Stimulated activated CD8-positive, alpha-beta memory T cell treated with anti-CD3 and anti-CD28 coated beads, Interleukin-7, amount 100 ng/mL, for 48 hours (primary cell): ENCODE results near the gene FNDC10.

ENCODE experiments used
- DNase-seq, 2 donors: peaks; one replicate each; pipeline ENCODE4 v3.0.0-alpha.2; 2020; ENCODE audit warnings: low read depth in 1 of 2; ENCODE audit errors: extremely low read depth in 1 of 2

FNDC10 gene

DNA sequence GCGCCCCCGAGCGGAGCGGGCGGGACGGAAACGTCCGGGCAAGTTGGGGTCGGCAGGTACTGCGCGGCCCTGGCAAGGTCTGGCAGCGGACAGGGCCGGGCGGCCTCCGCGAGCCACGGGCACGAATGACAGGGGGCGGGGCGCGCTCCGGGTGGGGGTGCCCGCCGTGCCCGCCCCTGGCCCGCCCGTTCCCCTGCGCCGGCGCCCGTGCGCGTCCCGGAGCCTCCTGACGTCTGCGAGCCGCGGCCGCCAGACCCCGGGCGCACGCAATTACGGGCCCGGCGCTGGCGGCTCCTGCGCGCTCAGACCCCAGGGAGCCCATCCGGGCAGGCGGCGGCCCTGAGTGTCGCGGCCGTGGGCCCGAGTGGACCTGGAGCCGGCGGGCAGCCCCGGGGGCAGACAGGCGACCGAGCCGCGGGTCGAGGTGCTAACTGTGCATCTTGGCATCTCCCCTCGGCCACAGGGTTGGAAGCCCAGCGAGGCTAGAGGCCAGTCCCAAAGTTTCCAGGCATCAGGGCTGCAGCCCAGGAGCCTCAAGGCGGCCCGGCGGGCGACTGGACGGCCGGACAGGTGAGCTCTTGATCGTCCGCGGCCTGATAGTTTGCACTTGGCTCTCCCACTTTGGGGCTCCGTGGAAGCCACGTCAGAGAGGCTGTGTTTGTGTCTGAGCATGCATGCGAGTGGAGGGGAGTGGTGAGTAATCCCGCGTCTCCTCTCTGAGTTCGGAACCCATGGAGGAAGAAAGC lies 16.3 kb upstream of the FNDC10 start:
- DNase-seq = no peak

DNA sequence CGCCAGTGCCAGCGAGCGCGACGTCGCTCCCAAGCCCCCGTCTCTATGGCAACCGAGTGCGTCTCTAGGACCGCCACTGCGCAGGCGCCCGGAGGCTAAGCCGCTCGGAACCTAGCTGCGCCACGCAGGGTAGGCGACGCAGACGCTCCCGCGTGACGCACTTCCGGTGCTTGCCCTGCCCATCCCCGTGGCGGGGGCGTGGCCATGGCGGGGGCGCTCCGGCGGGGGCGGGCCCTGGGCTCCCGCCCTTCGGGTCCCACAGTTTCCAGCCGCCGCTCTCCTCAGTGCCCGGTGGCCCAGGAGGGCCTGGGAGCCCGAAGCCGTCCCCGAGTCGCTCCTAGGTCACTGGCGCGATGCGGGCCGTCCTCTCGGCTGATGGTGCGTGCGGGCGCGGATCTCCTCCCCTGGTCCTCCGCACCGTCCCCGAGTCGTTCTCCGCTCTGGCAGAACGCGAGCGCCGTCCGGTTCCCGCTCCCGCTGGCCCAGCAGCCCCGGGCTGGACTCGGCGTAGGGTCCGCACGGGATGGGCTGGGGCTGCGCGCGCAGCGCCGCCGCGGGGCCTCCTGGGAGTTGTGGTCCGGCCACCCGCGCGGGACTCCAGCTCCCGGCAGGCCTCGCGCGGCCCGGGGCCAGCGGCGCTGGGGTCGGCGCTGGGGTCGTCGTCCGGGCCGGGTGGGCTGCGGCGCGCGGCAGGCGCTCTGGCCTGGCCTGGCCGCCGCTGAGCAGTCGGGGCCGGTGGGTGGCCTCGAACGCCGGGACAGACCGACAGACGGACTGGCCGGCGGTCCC lies 15.5 kb upstream of the FNDC10 start, which contains the start of gene MIB2:
Gene MIB2, plus strand, starts transcription at position 245 of the 789 bp plus-strand sequence. CDS start 7,953 bp downstream, outside the sequence.
- peak; percentile 91 to 94 for DNase-seq

DNA sequence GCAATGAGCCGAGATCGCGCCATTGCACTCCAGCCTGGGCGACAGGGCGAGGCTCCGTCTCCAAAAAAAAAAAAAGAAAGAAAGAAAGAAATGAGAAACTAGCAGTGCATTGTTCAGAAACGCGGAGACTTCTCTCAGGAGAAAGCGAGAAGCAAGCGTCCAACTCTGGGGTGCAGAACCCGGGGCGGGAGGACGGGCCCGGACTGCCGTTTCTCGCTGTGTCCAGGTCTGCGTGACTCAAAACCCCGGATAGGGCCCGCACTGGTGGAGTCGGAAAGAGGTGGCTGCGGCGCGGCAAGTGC lies 15.0 kb upstream of the FNDC10 start:
- DNase-seq = no peak

DNA sequence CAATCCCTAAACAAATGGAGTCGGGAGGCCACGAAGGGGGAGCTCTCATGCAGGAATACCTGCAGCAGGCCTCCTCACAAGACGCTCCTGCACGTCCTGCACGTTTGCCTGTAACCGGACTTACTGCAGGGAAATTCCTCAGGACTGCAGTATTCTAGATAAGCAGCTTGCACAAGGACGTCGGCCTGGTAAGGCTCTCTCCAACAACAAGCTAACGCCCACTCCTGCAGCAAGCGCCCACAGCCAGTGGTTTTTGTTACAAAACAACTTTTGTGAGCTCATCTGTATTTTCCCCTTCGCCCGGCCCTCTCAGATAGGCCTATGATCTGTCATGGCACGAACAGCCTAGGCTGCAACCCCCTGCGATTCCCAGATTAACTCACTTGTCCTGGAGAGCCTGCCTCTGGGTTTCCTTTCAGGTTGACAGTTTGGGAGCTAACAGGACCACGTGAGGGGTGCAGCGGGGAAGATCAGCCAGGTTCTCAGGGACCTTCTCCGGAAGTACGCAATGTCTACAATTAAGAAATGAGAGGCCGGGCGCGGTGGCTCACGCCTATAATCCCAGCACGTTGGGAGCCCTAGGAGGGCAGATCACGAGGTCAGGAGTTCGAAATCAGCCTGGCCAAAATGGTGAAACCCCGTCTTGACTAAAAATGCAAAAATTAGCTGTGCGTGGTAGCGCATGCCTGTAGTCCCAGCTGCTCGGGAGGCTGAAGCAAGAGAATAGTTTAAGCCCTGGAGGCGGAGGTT lies 14.4 kb upstream of the FNDC10 start:
- peak in 1 of 2 donors; percentile 50 for DNase-seq

DNA sequence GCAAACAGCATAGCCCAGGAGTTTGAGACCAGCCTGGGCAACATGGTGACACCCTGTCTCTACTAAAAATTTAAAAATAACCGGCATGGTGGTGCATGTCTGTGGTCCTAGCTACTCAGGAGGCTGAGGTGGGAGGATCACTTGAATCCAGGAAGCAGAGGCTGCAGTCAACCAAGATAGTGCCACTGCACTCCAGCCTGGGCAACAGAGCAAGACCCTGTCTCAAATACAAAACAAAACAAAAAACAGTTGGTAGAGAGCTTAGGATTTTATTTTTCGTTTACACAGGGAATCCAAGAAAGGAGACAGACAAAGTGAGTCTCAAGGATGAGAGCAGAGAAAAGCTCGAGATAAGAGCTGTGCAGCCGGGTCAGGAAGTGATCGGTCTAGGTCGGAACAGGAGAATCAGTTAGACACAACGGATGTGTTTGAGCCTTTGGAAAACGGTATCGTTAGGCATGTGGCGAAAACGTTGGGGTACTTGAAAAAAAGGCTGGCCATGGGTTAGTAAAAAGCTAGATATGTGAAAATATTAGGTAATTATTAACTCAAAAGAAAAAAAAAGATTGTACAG lies 13.7 kb upstream of the FNDC10 start:
- no peak for DNase-seq

DNA sequence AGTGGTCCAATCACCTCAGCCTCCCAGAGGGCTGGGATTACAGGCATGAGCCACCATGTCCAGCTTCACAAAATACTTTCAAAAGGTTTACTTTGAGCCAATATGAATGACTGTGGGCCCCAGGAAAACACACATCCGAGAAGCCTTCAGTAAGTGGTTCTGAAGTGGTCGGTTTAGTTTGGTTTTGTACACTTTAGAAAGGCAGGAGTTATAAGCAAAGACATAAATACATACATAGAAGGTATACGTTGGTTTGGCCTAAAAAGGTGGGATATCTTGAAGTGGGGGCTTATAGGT lies 12.1 kb upstream of the FNDC10 start:
- no peak for DNase-seq

DNA sequence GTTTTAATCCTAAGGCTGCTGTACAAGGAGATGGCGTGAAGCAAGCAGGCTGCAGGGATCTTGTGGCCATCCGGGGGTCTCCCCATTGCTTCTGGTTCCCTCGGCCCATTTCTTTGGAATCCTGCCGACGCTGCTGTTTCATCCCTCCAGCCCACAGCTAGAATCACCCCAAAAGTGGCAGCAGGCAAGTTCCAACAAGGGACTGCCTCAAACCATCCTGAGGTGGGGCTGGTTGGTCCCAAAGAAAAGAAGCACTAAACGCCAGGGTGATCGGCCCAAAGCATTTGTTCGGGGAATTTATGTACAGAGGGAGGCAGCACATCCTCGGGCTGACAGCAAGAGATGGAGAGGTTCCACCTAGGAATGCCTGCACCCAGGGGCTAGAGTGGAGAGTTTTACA lies 10.9 kb upstream of the FNDC10 start:
- no peak for DNase-seq

DNA sequence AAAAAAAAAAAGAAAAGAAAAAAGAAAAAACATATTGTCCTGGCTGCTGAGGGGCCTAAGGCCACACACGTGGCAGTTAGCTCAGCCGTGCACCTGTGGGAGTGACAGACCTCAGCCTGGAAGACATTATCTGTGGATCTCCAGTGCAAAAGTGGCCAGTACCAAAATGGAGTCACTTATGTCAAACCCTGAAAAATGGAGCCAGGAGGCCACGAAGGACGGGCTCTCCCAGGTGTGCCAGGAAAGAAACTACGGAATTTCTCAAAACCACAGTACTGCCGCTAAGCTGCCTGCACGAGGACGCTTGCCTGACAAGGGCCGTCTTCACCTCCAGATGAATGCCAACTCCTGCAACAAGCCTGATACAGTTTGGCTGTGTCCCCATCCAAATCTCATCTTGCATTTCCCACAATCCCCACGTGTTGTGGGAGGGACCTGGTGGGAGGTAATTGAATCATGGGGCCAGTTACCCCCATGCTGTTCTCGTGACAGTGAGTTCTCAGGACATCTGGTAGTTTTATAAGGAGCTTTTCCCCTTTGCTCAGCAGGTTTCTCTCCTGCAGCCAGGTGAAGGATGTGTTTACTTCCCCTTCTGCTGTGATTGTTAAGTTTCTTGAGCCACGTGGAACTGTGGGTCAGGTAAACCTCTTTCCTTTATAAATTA lies 10.0 kb upstream of the FNDC10 start:
- no peak for DNase-seq

DNA sequence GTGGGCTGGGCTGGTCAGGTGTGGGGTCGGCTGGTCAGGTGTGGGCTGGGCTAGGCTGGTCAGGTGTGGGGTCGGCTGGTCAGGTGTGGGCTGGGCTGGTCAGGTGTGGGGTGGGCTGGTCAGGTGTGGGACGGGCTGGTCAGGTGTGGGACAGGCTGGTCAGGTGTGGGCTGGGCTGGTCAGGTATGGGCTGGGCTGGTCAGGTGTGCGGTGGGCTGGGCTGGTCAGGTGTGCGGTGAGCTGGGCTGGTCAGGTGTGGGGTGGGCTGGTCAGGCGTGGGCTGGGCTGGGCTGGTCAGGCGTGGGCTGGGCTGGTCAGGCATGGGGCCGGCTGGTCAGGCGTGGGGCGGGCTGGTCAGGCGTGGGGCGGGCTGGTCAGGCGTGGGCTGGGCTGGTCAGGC lies 6.3 kb upstream of the FNDC10 start:
- no peak for DNase-seq

DNA sequence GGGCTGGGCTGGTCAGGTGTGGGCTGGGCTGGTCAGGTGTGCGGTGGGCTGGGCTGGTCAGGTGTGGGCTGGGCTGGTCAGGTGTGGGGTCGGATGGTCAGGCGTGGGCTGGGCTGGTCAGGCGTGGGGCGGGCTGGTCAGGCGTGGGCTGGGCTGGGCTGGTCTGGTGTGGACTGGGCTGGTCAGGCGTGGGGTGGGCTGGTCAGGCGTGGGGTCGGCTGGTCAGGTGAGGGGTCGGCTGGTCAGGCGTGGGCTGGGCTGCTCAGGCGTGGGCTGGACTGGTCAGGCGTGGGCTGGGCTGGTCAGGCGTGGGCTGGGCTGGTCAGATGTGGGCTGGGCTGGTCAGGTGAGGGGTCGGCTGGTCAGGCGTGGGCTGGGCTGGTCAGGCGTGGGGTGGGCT lies 5.8 kb upstream of the FNDC10 start:
- no peak for DNase-seq

DNA sequence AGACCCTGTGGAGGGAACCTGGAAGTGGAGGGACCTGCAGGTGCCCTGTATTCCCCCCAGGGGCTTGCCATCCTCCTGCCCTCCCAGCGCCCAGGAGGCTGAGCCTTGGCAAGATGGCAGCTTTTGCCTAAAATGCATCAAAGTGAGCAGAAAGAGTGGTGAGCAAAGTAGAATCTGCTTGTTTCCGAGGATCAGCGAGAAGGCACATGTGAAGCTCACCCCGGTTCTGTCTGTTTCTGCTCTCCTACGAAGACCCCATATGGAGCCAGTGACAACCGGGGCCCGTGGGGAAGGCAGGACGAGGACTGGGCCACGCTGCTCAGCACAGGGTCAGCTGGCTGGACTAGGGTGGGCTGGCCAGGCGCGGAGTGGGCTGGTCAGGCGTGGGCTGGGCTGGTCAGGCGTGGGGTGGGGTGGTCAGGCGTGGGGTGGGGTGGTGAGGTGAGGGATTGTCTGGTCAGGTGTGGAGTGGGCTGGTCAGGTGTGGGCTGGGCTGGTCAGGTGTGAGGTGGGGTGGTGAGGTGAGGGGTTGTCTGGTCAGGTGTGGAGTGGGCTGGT lies 5.2 kb upstream of the FNDC10 start:
- DNase-seq = no peak

DNA sequence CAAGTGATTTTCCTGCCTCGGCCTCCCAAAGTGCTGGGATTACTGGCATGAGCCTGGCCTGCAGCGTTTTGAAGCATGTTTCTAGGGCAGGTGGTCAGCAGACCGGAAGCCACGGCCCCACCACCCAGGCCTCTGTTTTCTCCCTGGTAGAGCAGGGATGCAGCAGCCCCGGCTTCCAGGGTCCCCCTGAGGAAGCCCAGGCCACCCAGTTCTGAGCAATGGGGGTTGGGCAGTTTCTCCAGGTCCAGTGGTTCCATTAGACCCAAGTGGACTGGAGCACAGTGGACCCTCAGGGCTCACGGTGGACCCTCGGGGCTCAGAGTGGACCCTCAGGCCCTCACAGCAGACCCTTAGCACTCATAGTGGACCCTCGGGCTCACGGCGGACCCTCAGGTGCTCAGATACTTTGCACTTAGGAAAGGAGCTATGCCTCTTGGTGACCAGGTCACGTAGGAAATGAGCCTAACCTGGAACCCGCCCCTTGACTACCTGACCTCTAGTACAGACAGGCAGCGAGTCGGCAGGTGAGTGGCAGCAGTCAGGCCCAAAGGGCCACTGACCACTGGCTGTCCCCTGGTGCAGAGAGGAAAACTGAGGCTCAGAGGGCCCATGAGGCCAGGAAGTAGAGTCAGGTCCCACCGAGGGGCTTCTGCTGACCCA lies 4.6 kb upstream of the FNDC10 start:
- DNase-seq = no peak

DNA sequence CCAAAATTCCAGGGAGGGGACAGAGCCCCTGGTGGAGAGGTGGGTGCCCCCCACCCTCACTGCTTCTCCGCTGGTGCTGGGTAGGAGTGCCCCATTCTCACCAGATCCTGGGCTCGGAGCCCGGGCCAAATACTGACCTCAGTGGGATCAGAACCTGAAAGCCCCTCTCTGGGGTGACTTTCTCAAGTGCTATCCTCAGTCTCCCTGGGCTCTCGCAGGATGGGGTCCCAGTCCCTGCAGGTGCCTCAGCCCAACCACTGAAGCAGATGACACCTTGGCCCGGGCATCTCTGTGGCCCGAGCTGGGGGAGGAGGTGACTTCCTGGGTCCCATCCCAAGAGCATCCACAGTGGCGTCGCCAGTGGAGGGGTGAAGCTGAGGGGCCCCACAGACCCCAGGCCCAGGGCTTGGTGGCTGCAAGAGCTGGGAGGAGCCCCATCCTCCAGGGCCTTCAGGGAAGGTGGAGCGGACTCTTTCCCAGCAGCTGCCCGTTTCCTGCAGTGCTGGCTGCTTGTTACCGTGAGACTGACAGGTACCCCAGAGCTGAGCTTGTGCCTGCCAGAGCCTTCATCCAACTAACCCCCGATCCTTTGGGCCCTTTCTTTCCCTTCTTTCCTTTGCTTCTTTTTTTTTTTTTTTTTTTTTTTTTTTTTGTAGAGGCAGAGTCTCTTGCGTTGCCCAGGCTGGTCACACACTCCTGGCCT lies 3.9 kb upstream of the FNDC10 start:
- no peak for DNase-seq

DNA sequence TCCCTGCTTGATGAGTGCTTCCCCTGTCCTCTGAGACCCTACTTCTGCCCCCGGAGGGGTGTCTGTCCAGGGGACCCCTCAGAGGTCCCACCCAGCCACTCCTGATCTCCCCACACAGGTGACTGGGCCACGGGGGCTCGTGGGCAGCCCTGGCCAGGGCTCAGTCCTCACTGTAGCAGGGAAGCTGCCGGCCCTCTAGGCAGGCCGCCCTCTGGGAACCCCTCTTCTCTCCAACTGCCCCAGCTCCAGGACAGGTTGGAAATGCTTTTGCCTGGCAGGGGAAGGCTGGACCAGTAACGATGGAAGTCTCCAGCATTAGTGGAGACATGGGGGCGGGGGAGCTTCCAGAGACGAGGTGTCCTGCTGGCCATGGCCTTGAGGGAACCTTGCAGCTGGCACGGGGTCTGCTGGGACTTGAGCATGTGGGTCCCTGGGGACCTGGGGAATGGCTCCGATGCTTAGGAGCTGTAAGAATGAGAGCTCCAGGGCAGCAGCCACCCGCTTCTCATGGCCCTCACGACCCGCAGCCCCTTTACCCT lies 3.1 kb upstream of the FNDC10 start:
- no peak for DNase-seq

DNA sequence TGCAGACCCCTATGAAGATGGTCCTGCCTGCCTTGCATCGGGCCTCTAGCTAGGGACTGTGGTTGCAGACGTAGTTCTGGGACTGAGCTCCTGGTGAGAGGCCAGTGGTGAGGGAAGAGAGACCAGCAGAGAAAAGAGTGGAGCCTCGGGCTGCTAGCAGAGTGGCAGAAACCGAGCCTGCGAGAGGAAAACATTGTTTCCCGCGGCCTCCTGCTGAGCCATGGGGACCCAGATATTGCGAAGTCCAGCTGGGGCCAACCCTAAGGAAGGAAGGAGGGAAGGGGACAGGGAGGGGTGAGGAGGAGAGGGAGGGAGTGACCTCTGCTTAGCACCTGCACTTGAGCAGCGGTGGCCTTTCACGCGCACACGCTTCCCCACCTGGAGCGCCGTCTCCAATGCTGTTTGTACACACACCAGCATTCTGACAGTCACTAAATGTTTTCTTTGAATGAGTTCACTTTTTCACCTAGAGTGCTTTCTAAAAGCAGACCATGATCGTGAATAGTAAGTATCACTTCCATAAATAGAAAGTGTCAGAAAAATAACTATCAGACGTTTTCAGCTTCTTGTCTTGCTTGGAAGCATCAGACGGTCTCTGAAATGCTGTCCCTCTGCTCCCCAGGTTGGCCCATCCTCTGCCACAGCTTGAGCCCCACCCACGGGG lies 2.5 kb upstream of the FNDC10 start:
- DNase-seq = no peak

DNA sequence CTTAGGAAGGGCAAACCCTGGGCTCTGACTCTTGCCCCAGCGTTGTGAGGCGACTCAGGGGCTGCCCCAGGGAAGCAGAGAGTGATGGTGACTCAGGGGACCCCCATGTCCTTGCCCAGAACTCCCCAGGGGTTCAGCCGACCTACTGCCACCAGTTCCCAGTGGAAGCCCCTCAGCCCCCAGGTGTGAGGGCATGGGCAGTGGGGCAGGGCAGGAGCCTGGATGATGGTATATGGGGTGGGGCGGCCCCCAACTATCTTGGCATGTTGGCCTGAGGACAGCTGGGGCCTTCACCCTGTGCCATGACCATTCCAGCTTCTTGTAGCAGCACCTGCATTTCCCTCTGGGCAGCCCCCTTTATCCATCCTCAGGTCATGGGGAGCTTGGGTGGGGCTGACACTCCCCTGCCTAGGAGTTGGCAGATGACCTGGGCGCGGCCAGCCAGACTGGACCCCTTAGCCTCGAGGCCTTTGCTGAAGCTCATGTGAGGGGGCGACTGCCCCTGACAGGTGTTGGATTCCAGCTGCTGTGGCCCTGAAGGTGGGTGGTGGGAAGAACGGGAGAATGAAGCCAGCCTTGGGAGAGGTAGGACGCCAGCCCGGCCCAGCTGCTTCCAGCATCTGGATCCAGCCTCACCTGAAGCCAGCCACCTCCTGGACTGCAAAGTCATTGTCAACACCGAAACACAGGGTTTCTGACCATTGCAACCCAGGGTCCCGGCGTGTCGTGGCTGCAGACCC lies 1.8 kb upstream of the FNDC10 start:
- no peak for DNase-seq

DNA sequence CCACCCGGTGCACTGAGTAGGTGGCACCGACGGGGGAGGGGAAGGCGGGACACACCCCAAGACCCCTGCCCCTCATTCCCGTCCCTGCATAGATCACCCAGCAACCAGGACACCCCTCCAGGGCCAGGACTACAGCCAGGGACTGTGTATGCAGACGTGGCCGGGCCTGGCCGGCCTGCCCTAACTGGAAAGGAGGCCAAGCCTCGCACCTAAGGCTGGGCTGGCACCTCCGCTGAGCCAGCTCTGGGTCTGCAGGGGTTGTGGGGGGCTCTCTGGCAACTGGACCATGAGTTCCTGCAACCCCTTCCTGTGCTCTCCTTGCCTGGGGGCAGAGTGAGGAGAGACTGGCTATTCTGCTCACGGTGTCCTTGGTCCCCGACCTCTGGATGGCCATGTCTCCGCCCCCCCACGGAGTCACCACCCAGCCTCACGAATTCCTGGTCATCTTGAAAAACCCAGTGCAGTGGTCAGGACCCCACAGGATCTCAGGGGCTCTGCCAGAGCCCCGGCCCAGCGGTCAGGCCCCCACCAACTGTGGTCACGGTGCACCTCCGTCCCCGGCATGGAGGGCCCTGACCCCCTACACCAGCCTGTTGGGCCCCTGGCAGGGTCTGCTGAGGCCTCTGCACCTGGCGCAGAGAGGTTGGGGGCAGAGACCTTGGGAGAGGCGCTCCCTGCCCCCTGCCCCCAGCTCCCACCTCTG lies 1.1 kb upstream of the FNDC10 start:
- DNase-seq = no peak
